WI38 (cell line): ENCODE results near the gene DBF4B.

ENCODE experiments used
- H3K4me3 ChIP-seq: 2 replicates; pipeline ENCODE4 v1.5.1; 2011; ENCODE audit warnings: low read depth, mild to moderate bottlenecking, control low read depth, low read length
- CTCF ChIP-seq: IDR thresholded peaks from 2 replicates; pipeline ENCODE4 v1.5.1; 2012; ENCODE audit warnings: low read depth, mild to moderate bottlenecking, control low read depth, low read length

The DBF4B gene

GRCh38 chr17:44793885-44794842 lies 85.7 kb downstream of the DBF4B start:
- no peak overlapping the region for H3K4me3 ChIP-seq
- TF ChIP-seq CTCF = no peak

- no peak overlapping the region for H3K4me3 ChIP-seq
- no peak for TF ChIP-seq CTCF
Observed at GRCh38 chr17:44794851-44795413, 86.5 kb downstream of the DBF4B start.

- H3K4me3 ChIP-seq = no peak overlapping the region
- no peak for TF ChIP-seq CTCF
Observed at GRCh38 chr17:44795421-44795820, 87.0 kb downstream of the DBF4B start.

- no peak overlapping the region for H3K4me3 ChIP-seq
- no peak for TF ChIP-seq CTCF
Observed at GRCh38 chr17:44795928-44796327, 87.5 kb downstream of the DBF4B start.

GRCh38 chr17:44796731-44797130 lies 88.3 kb downstream of the DBF4B start:
- no peak for TF ChIP-seq CTCF
- no peak overlapping the region for H3K4me3 ChIP-seq

- TF ChIP-seq CTCF = no peak
- H3K4me3 ChIP-seq = no peak overlapping the region
Observed at GRCh38 chr17:44797802-44798201, 89.3 kb downstream of the DBF4B start.

GRCh38 chr17:44798356-44798755 lies 89.9 kb downstream of the DBF4B start:
- no peak for TF ChIP-seq CTCF
- no peak overlapping the region for H3K4me3 ChIP-seq
